ENCODE measurements around the gene CEP131.

GRCh38 chr17:81239714-81240555, 17.2 kb upstream of the CEP131 start:
- no peak for TF ChIP-seq POLR2AphosphoS5 (IDR thresholded peaks at IDR 0.05)
- TF ChIP-seq POLR2A (IDR thresholded peaks at IDR 0.05), result no peak
